Stimulated activated CD4-positive, alpha-beta T cell treated with anti-CD3 and anti-CD28 coated beads, Interleukin-2, amount 100 ng/mL, for 48 hours (primary cell): Measurements from ENCODE around the gene HIVEP3.

Experiments used
- DNase-seq, 2 donors: peaks; one replicate each; pipeline ENCODE4 v3.0.0-alpha.2; 2020

Gene HIVEP3

GRCh38 chr1:41660570-41661427 lies 257.9 kb downstream of the HIVEP3 start:
- no peak for DNase-seq

DNA sequence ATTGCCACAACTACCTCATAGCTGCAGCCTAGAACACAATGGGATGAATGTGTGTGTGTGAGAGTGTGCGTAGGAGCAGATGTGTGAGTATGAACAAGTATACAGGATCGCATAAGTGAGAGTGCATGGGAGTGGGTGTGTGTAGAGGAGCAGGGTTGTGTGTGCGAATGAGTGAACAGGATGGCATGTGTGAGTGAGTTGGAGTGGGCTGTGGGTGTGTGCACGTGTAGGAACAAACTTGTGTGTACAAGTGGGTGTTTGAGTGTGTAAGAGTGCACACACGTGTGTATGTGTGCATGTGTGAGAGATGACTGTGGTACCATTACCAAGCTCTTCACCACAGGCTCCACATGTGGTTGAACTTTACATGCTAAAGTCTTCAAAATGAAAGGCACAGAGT lies 258.8 kb downstream of the HIVEP3 start:
- DNase-seq = no peak

DNA sequence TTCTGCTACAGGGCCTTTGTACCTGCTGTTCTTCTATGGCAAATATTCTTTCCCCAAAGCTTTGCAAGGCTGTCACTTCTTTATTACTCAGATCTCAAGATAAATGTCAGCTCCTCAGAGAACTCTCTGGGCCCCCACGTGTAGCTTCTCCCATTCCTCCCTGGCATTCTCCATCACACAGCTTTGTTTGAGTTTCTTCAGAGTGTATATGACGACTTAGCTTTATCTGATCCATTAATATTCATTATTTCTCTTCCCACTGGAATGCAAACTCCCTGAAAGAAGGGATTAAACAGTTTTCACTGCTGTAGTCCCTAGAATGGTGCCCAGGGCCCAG lies 259.6 kb downstream of the HIVEP3 start:
- DNase-seq = no peak

- no peak for DNase-seq
Measured at GRCh38 chr1:41658431-41659158, 260.1 kb downstream of the HIVEP3 start.

- DNase-seq = no peak
Measured at GRCh38 chr1:41657679-41658295, 260.9 kb downstream of the HIVEP3 start.

DNA sequence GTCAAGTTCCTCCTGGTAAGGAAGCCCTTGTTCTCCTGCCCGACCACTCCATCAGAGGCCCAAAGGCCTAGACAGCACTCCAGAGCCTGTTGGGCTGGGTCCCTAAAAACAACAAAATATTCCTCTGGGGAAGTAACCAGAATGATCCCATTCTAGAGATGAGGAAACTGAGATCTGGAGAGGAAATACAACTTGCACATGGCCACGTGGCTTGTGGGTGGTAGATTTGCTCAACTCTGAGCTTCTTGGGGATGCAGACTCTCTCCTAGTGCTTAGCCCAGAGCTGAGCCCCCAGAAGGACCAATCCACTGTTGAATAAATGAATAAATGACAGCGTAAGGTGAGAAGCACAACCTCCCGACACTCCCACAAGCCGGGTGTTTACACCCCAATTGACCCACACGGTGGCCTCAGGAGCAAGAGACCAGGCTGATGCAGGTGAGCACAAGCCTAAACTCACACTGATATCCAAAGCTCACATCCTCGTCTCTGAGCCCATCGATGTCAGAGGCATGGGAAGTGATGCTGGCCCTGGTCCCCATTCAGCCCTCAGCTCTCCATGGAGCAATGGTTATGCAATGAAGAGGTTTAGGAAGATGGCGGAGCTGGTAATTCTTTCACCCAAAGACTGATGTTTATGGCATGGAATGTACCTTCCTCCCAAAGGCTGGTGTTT lies 261.8 kb downstream of the HIVEP3 start:
- no peak for DNase-seq

GRCh38 chr1:41656068-41656467 lies 262.7 kb downstream of the HIVEP3 start:
- no peak for DNase-seq

DNA sequence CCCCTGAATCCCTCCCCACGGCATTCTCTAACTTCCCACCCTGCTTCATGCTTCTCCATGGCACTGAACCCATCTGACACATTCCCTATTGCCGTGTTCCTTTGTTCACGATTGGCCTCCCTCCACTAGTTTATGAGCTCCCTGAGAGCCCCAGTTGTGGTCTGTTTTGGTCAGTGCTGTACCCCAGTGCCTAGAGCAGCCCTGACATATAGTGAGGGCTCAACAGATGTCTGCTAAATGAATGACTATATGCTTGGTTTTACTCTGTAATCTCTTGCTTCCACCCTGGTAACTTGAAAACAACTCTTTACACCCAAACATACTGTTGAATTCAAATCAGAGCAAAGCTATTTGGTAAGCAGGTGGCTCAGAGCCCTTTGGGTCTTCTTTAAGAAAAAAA lies 263.1 kb downstream of the HIVEP3 start:
- no peak for DNase-seq

DNA sequence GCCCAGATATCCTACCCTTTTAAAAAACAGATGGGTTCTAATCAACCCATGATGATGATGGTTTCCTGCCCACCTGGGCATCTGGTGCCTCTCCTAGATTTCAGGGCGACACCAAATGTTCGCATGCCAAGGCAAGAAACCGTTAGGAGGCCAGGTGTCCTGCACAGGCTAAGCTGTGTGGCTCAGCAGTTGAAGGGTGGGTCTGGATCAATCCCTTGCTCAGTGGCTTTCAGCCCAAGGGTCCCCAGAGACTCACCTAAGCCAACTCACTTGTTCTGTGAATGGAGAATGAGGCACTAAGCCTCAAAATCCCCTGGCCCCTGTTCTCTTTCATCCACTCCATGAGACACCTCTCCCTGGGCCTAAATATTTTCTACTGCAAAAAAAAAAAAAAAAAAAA lies 265.1 kb downstream of the HIVEP3 start:
- DNase-seq = no peak

- DNase-seq = no peak
Measured at GRCh38 chr1:41652384-41653265, 266.1 kb downstream of the HIVEP3 start.

- no peak for DNase-seq
Measured at GRCh38 chr1:41650028-41650880, 268.5 kb downstream of the HIVEP3 start.

DNA sequence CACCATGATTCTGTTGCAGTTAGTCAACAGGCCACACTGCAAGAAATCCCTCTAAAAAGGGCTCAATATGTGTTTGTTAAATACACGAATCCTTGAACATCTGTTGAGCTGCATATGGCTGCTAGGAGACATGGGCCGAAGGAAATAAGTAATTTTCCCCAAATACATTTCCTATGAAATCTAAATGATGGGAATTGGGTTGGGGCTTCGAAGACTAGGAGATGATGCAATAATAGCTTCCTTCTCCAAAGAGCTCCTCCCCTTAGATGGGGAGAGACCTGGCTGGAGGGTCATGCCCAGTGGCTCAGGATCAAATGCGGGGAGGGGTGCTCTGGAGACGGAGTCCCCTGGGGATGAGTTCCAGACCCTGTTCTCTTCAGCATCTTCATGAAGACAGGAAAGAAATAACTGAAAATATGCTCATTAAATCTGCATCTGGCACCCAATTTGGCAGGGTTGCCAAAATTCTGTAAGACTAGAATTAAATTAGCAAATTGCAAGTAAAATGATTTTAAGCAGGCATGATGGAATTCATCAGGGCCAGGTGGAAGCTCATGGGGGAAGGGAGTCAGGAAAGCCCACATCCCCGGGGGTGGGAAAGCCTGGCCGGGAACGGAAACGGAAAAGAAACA lies 269.2 kb downstream of the HIVEP3 start:
- DNase-seq = no peak

DNA sequence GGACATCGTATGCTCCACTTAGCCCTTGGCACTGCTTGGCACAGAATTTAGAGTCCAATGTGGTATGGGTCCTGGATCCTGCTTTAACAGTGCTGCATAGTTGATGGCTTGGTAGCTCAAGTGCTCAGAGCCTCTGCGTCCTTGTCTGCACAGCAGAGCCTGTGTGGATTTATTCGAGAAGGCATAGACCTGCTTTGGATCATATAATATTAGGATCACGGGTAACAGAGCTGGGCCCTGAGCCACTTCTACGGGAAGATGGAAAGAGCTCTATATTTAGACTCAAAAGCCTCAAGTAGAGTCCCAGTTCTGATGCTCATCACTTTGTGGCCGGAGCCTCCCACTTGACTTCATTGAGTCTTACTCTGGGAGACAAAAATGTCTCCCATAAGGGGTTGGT lies 269.9 kb downstream of the HIVEP3 start:
- DNase-seq = no peak

DNA sequence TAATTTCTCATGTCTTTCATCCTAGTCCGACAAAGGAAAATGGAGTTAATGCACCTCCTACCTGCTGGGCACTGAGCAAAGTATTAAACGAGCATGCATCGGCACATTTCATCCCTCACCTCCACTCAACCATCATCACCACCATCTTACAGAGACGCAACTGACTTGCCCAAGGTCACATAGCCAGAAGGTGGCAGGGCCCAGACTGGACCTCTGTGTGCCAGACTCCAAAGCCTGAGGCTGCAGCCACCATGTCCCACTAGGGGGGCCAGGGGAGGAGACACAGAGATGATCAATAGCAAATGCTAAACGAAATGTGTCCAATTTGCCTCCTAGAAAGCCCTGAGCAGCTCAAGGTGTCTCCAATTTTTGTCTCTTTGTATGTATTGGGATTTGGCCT lies 270.5 kb downstream of the HIVEP3 start:
- DNase-seq = no peak

GRCh38 chr1:41647221-41648135 lies 271.2 kb downstream of the HIVEP3 start:
- DNase-seq = no peak

DNA sequence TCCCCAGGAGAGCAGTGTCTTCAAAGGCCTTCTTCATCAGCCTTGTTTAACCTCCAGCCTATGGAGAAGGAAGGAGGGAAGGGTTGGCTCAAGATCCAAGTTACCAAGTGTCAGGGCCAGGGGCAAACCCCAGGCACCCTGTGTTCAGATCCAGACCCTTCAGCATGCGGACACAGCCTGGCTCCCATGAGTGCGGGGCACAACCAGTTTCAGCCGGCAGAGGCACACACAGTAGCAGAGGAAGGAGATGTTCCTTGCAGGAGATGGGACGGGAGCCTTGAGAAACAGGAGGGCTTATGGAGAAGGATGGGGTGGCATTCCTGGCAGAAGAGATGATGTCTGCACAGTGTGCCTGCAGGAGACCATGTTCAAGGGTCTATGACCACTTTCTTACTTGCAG lies 272.5 kb downstream of the HIVEP3 start:
- DNase-seq = no peak

DNA sequence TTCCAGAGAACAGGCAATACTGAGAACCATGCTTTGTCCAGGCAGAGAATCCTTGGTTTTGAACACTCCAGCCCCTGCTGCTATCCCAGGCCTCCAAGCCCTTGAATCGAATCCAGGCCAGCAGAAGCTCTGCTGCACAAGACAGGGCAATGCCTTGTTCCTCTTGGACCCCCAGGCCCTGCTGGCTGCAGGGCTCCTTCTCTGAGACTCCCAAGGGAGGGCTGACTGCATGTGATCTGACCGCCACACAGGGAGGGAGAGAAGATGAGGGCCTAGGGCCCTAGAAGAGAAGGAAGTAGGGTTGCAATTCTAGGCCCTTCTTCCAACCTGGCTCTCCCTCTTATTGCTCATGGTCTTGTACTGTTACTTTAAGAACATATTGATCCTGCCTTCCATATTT lies 273.7 kb downstream of the HIVEP3 start:
- no peak for DNase-seq

- DNase-seq = no peak
Measured at GRCh38 chr1:41642922-41643821, 275.6 kb downstream of the HIVEP3 start.
